GM23338 (cell line): ENCODE data around the gene KAZN. TPM values are rescaled to one million over a fixed set of nuclear protein-coding genes. Genes with fewer than 3 reads are reported as not detected.
A peak's percentile ranks its signal among the peaks of the same experiment; 100 is the strongest.

ENCODE experiments used
- ATAC-seq: fragments of 200-7000 bp; cut with Tn5 transposase; 3 replicates; pipeline ENCODE4 v1.9.1; 2020
- DNase-seq: peaks from one replicate; pipeline ENCODE4 v3.0.0-alpha.2; 2015; ENCODE audit warnings: low spot score
- H2AFZ ChIP-seq: fragments of 200-600 bp; sonication (generic); 2 replicates; pipeline ENCODE4 v1.8.0; 2016; ENCODE audit warnings: antibody characterized with exemption, mild to moderate bottlenecking, moderate library complexity
- H3F3A ChIP-seq: fragments of 200-600 bp; sonication (generic); replicated peaks from 2 replicates; pipeline ENCODE4 v1.8.0; 2017; ENCODE audit warnings: antibody characterized with exemption, mixed run types, low read depth
- H3K27ac ChIP-seq: fragments of 200-600 bp; sonication (generic); 2 replicates; pipeline ENCODE4 v1.6.1; 2016; ENCODE audit warnings: low read depth
- H3K27me3 ChIP-seq: fragments of 200-600 bp; sonication (generic); 2 replicates; pipeline ENCODE4 v1.8.0; 2016; ENCODE audit warnings: mild to moderate bottlenecking, mixed run types, moderate library complexity; ENCODE audit not compliant: insufficient read depth
- H3K36me3 ChIP-seq: fragments of 200-600 bp; sonication (generic); 2 replicates; pipeline ENCODE4 v1.8.0; 2016; ENCODE audit warnings: mild to moderate bottlenecking; ENCODE audit not compliant: insufficient read depth
- H3K4me1 ChIP-seq: fragments of 200-600 bp; sonication (generic); 2 replicates; pipeline ENCODE4 v1.8.0; 2016; ENCODE audit warnings: mild to moderate bottlenecking, moderate library complexity; ENCODE audit not compliant: insufficient read depth
- H3K4me2 ChIP-seq: fragments of 200-600 bp; sonication (generic); 2 replicates; pipeline ENCODE4 v1.7.1; 2017; ENCODE audit warnings: mixed run types
- H3K4me3 ChIP-seq: fragments of 200-600 bp; sonication (generic); 2 replicates; pipeline ENCODE4 v1.6.1; 2016; ENCODE audit warnings: mixed run types
- H3K79me2 ChIP-seq: fragments of 200-600 bp; sonication (generic); replicated peaks from 2 replicates; pipeline ENCODE4 v1.8.0; 2017; ENCODE audit warnings: mild to moderate bottlenecking; ENCODE audit not compliant: insufficient read depth
- H3K9me2 ChIP-seq: fragments of 200-600 bp; sonication (generic); 2 replicates; pipeline ENCODE4 v1.8.0; 2017; ENCODE audit not compliant: insufficient read depth
- H4K20me1 ChIP-seq: fragments of 200-600 bp; sonication (generic); replicated peaks from 2 replicates; pipeline ENCODE4 v1.8.0; 2017; ENCODE audit warnings: mild to moderate bottlenecking; ENCODE audit not compliant: insufficient read depth
- H3K27ac Mint-ChIP-seq: 2 replicates; pipeline ENCODE4 v1.8.0; 2020; ENCODE audit warnings: inconsistent platforms, mild to moderate bottlenecking, moderate library complexity, mixed read lengths
- H3K27me3 Mint-ChIP-seq: 3 replicates; pipeline ENCODE4 v1.8.0; 2022; ENCODE audit warnings: low read depth, mild to moderate bottlenecking, moderate library complexity, mixed read lengths, inconsistent platforms; ENCODE audit not compliant: insufficient read depth, poor library complexity
- H3K36me3 Mint-ChIP-seq: 3 replicates; pipeline ENCODE4 v1.8.0; 2021; ENCODE audit warnings: low read depth, mild to moderate bottlenecking, inconsistent platforms, moderate library complexity, mixed read lengths
- H3K4me1 Mint-ChIP-seq: 3 replicates; pipeline ENCODE4 v1.8.0; 2020; ENCODE audit warnings: mild to moderate bottlenecking, inconsistent platforms, mixed read lengths
- H3K4me3 Mint-ChIP-seq: 3 replicates; pipeline ENCODE4 v1.8.0; 2021; ENCODE audit warnings: moderate library complexity, mild to moderate bottlenecking, inconsistent platforms, mixed read lengths
- H3K9me3 Mint-ChIP-seq: 3 replicates; pipeline ENCODE4 v1.8.0; 2020; ENCODE audit warnings: moderate library complexity, mild to moderate bottlenecking, inconsistent platforms, mixed read lengths
- EZH2 ChIP-seq: fragments of 200-600 bp; sonication (generic); IDR thresholded peaks from one replicate; pipeline ENCODE4 v1.8.0; 2017; ENCODE audit warnings: antibody characterized with exemption, mild to moderate bottlenecking, low read depth; ENCODE audit not compliant: unreplicated experiment
- EZH2phosphoT487 ChIP-seq: fragments of 200-600 bp; sonication (generic); IDR thresholded peaks from one replicate; pipeline ENCODE4 v1.8.1; 2018; ENCODE audit warnings: antibody characterized with exemption; ENCODE audit not compliant: unreplicated experiment
- JUNB ChIP-seq: IDR thresholded peaks from one replicate; pipeline ENCODE4 v1.6.1; 2016; ENCODE audit warnings: antibody characterized with exemption; ENCODE audit not compliant: unreplicated experiment
- STAT1 ChIP-seq: IDR thresholded peaks from one replicate; pipeline ENCODE4 v1.6.1; 2016; ENCODE audit warnings: antibody characterized with exemption; ENCODE audit not compliant: unreplicated experiment
- ZNF331 ChIP-seq: fragments of 250-450 bp; sonication (Bioruptor Pico); IDR thresholded peaks from 2 replicates; pipeline ENCODE4 v1.5.0; 2020; ENCODE audit warnings: low read depth, mild to moderate bottlenecking, moderate library complexity
- polyA plus RNA-seq: library from polyadenylated mRNA; unstranded; fragments of >200 nt; fragmentation: Nextera tagmentation; extraction: Ambion mirVana; gene quantifications from 2 replicates; pipeline ENCODE4 v1.2.1, GENCODE V29; 2016
- total RNA-seq: library from RNA; depleted of rRNA; stranded (reverse); fragments of >200 nt; shearing (Covaris generic); gene quantifications from 2 replicates; pipeline ENCODE4 v1.2.3, GENCODE V29; 2014
- TF ChIP-seq, protein P1 (sequence below): IDR thresholded peaks from 2 replicates; pipeline ENCODE4 v1.6.1; 2016; ENCODE audit warnings: antibody characterized with exemption
- TF ChIP-seq, protein P2 (sequence below): fragments of 250-450 bp; sonication (Bioruptor Pico); IDR thresholded peaks from 2 replicates; pipeline ENCODE4 v1.5.0; 2020; ENCODE audit warnings: mild to moderate bottlenecking, moderate library complexity

KAZN gene
- total and polyA plus RNA-seq, 2 experiments from 2014 or later, result 9.9 to 15.0 TPM

DNA sequence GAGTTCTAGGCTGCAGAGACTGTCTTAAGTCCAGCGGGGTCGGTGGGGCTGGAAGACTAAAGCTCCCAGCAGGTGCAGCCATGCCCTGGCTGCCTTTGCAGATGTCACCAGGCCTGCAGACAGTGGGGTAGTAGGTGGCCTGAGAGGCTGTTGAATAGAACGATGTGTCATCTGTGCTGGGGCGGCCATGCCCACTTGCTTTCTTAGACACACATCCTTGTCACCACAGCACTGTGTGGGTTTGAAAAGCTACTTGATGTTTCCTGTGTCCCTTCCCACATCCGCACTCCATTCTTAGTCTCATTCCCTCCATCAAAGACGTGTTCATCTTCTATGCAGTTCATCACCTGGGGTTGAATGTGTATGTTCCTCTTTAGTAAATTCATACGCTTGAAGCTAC is 370.5 kb downstream of the KAZN start (continued):
- TF ChIP-seq JUNB, result no peak
- TF ChIP-seq, protein P1, sequence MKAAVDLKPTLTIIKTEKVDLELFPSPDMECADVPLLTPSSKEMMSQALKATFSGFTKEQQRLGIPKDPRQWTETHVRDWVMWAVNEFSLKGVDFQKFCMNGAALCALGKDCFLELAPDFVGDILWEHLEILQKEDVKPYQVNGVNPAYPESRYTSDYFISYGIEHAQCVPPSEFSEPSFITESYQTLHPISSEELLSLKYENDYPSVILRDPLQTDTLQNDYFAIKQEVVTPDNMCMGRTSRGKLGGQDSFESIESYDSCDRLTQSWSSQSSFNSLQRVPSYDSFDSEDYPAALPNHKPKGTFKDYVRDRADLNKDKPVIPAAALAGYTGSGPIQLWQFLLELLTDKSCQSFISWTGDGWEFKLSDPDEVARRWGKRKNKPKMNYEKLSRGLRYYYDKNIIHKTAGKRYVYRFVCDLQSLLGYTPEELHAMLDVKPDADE, result no peak
- TF ChIP-seq STAT1, result no peak
- no peak for TF ChIP-seq EZH2

DNA sequence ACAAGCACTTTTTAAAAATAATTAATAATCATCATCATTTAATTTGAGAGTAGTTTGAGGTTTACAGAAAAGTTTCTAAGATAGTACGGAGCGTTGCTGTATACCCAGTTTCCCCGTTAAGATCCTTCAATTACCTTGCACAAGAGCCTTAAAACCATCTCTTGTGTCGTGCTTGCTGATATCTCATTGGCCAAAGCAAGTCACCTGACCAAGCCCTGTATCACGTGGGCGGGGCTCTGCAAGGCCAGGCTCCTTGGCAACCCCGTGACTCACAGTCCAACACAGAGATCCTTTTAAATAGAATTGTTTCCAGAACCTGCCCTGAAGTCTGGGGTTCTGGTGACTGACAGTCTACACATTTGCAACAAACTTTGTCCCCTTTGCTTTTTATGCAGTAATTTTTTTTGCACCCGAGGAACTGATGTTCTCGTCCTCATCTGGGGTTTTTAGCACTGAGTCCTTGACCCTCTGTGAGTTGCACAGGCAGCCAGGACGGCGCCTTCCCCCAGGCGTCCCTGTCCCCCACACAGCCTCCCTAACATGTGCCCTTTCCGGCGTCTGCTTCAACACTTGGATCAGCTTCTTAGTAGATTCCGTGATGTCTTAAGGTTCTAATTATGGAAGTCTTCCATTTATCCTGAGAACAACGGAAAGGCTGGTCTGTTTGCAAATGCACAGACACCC is 371.8 kb downstream of the KAZN start:
- H2AFZ ChIP-seq, result no peak overlapping the region
- TF ChIP-seq EZH2phosphoT487 (no peak), EZH2 (no peak), JUNB (no peak), ZNF331 (CRISPR knock-in tag) (no peak)
- TF ChIP-seq, protein P2, sequence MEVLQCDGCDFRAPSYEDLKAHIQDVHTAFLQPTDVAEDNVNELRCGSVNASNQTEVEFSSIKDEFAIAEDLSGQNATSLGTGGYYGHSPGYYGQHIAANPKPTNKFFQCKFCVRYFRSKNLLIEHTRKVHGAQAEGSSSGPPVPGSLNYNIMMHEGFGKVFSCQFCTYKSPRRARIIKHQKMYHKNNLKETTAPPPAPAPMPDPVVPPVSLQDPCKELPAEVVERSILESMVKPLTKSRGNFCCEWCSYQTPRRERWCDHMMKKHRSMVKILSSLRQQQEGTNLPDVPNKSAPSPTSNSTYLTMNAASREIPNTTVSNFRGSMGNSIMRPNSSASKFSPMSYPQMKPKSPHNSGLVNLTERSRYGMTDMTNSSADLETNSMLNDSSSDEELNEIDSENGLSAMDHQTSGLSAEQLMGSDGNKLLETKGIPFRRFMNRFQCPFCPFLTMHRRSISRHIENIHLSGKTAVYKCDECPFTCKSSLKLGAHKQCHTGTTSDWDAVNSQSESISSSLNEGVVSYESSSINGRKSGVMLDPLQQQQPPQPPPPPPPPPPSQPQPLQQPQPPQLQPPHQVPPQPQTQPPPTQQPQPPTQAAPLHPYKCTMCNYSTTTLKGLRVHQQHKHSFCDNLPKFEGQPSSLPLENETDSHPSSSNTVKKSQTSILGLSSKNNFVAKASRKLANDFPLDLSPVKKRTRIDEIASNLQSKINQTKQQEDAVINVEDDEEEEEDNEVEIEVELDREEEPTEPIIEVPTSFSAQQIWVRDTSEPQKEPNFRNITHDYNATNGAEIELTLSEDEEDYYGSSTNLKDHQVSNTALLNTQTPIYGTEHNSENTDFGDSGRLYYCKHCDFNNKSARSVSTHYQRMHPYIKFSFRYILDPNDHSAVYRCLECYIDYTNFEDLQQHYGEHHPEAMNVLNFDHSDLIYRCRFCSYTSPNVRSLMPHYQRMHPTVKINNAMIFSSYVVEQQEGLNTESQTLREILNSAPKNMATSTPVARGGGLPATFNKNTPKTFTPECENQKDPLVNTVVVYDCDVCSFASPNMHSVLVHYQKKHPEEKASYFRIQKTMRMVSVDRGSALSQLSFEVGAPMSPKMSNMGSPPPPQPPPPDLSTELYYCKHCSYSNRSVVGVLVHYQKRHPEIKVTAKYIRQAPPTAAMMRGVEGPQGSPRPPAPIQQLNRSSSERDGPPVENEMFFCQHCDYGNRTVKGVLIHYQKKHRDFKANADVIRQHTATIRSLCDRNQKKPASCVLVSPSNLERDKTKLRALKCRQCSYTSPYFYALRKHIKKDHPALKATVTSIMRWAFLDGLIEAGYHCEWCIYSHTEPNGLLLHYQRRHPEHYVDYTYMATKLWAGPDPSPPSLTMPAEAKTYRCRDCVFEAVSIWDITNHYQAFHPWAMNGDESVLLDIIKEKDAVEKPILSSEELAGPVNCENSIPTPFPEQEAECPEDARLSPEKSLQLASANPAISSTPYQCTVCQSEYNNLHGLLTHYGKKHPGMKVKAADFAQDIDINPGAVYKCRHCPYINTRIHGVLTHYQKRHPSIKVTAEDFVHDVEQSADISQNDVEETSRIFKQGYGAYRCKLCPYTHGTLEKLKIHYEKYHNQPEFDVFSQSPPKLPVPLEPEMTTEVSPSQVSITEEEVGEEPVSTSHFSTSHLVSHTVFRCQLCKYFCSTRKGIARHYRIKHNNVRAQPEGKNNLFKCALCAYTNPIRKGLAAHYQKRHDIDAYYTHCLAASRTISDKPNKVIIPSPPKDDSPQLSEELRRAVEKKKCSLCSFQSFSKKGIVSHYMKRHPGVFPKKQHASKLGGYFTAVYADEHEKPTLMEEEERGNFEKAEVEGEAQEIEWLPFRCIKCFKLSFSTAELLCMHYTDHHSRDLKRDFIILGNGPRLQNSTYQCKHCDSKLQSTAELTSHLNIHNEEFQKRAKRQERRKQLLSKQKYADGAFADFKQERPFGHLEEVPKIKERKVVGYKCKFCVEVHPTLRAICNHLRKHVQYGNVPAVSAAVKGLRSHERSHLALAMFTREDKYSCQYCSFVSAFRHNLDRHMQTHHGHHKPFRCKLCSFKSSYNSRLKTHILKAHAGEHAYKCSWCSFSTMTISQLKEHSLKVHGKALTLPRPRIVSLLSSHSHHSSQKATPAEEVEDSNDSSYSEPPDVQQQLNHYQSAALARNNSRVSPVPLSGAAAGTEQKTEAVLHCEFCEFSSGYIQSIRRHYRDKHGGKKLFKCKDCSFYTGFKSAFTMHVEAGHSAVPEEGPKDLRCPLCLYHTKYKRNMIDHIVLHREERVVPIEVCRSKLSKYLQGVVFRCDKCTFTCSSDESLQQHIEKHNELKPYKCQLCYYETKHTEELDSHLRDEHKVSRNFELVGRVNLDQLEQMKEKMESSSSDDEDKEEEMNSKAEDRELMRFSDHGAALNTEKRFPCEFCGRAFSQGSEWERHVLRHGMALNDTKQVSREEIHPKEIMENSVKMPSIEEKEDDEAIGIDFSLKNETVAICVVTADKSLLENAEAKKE (CRISPR knock-in tag), result no peak
- H3K79me2 ChIP-seq, result no peaks in the 10 kb centered on the region
- no peak overlapping the region for H3K27ac Mint-ChIP-seq
- H3K27me3 ChIP-seq, result no peaks in the 10 kb centered on the region
- peaks cover 7% of the 10 kb centered on the region; the same call in 2 of the 3 replicates for H3K36me3 Mint-ChIP-seq
- H3K4me1 ChIP-seq, result no peaks in the 10 kb centered on the region
- peaks cover 4% of the 10 kb centered on the region; the same call in 2 of the 3 replicates for H3K4me1 Mint-ChIP-seq
- ATAC-seq (peak; percentile 58), DNase-seq (peak; percentile 65)
- no peak overlapping the region for H3K4me3 ChIP-seq
- no peak overlapping the region for H3K4me2 ChIP-seq
- no peaks in the 10 kb centered on the region; the same call in 1 of the 2 replicates for H4K20me1 ChIP-seq
- H3K27me3 Mint-ChIP-seq, result peaks cover 3% of the 10 kb centered on the region
- H3K27ac ChIP-seq, result no peak overlapping the region
- peaks cover 10% of the 10 kb centered on the region; the same call in 2 of the 3 replicates for H3K9me3 Mint-ChIP-seq
- H3K4me3 Mint-ChIP-seq, result no peak overlapping the region
- H3K9me2 ChIP-seq, result no peaks in the 10 kb centered on the region
- no peaks in the 10 kb centered on the region for H3F3A ChIP-seq
- H3K36me3 ChIP-seq, result no peaks in the 10 kb centered on the region
